OCI-LY1 (cell line): ENCODE measurements around the gene CADM1.

ENCODE experiments used
- CTCF ChIP-seq: fragments of 200-600 bp; sonication (generic), shearing (Covaris generic); IDR thresholded peaks from 2 replicates; pipeline ENCODE4 v1.5.1; 2017; ENCODE audit warnings: mild to moderate bottlenecking, antibody characterized with exemption, low read length, moderate library complexity, mixed read lengths
- EZH2 ChIP-seq: fragments of 200-600 bp; sonication (generic), shearing (Covaris generic); IDR thresholded peaks from 2 replicates; pipeline ENCODE4 v1.8.0; 2017; ENCODE audit warnings: borderline replicate concordance, mixed run types, mild to moderate bottlenecking, antibody characterized with exemption, low read length, moderate library complexity, mixed read lengths

GRCh38 chr11:115147243-115147807 lies 356.9 kb downstream of the CADM1 start:
- TF ChIP-seq CTCF = no peak
- TF ChIP-seq EZH2 = no peak
